K562 (cell line): ENCODE measurements around the gene ZC3H12A. TPM values are rescaled to one million over a fixed set of nuclear protein-coding genes. Genes with fewer than 3 reads are reported as not detected.

Experiments
- CREBBP ChIP-seq: IDR thresholded peaks from one replicate; pipeline ENCODE4 v1.6.1; 2012; ENCODE audit warnings: low read depth, mild to moderate bottlenecking, control low read depth, inconsistent platforms, low read length
- EZH2 ChIP-seq: IDR thresholded peaks from 2 replicates; pipeline ENCODE4 v1.6.1; 2012; ENCODE audit warnings: low read depth, mild to moderate bottlenecking, inconsistent platforms, low read length, borderline replicate concordance
- ILK ChIP-seq: fragments of 450-650 bp; IDR thresholded peaks from 2 replicates; pipeline ENCODE4 v1.6.1; 2016; ENCODE audit warnings: missing genetic modification characterization, low read depth, mild to moderate bottlenecking, missing compliant biosample characterization, moderate library complexity, borderline replicate concordance
- KLF1 ChIP-seq: fragments of 450-650 bp; IDR thresholded peaks from 2 replicates; pipeline ENCODE4 v1.6.1; 2016; ENCODE audit warnings: missing genetic modification characterization, missing compliant biosample characterization
- MYBL2 ChIP-seq, 2 experiments: fragments of 450-650 bp in 1 of 2; sonication (generic) in 1 of 2; formaldehyde crosslinking in 1 of 2; IDR thresholded peaks; 2 replicates each; pipeline versions ENCODE4 v1.6.1 to v1.8.1; 2017 to 2022; ENCODE audit warnings: borderline replicate concordance in 1 of 2, inconsistent platforms in 1 of 2, low read depth in 1 of 2, mild to moderate bottlenecking in 1 of 2, missing genetic modification reagents in 1 of 2, moderate library complexity in 1 of 2
- NFIC ChIP-seq: fragments of 450-650 bp; IDR thresholded peaks from 2 replicates; pipeline ENCODE4 v1.6.1; 2017; ENCODE audit warnings: mild to moderate bottlenecking, inconsistent platforms
- POLR2H ChIP-seq: IDR thresholded peaks from 2 replicates; pipeline ENCODE4 v1.6.1; 2016; ENCODE audit warnings: missing genetic modification characterization, low read depth, mild to moderate bottlenecking, control low read depth, missing compliant biosample characterization, moderate library complexity
- PTRF ChIP-seq: fragments of 450-650 bp; IDR thresholded peaks from 2 replicates; pipeline ENCODE4 v1.6.1; 2016; ENCODE audit warnings: mild to moderate bottlenecking, missing genetic modification characterization, missing compliant biosample characterization
- SFPQ ChIP-seq: fragments of 200-400 bp; formaldehyde crosslinking; IDR thresholded peaks from 2 replicates; pipeline ENCODE4 v1.6.1; 2017; ENCODE audit warnings: mild to moderate bottlenecking, low read depth, low read length, moderate library complexity
- TEAD1 ChIP-seq, 2 experiments: fragments of 450-650 bp in 1 of 2; sonication (generic) in 1 of 2; formaldehyde crosslinking; IDR thresholded peaks; 2 replicates each; pipeline versions ENCODE4 v1.4.0 to v1.8.0; 2020 to 2022; ENCODE audit warnings: mild to moderate bottlenecking in 2 of 2, missing genetic modification reagents in 1 of 2
- TEAD2 ChIP-seq: fragments of 450-650 bp; IDR thresholded peaks from 2 replicates; pipeline ENCODE4 v1.6.1; 2016; ENCODE audit warnings: missing genetic modification characterization, control low read depth, missing compliant biosample characterization
- TFAM ChIP-seq: fragments of 250-450 bp; sonication (Bioruptor Pico); conservative IDR thresholded peaks from 2 replicates; pipeline ENCODE4 v1.5.0; 2021; ENCODE audit warnings: mild to moderate bottlenecking, moderate library complexity
- ZBTB34 ChIP-seq: fragments of 250-450 bp; sonication (Bioruptor Pico); IDR thresholded peaks from 2 replicates; pipeline ENCODE4 v1.8.0; 2021; ENCODE audit warnings: mild to moderate bottlenecking, moderate library complexity
- ZKSCAN3 ChIP-seq: fragments of 250-450 bp; sonication (Bioruptor Pico); IDR thresholded peaks from 2 replicates; pipeline ENCODE4 v1.4.0; 2020
- ZNF121 ChIP-seq: sonication (generic); formaldehyde crosslinking; conservative IDR thresholded peaks from 2 replicates; pipeline ENCODE4 v1.8.0; 2022; ENCODE audit warnings: missing genetic modification reagents
- ZNF316 ChIP-seq: fragments of 450-650 bp; IDR thresholded peaks from 2 replicates; pipeline ENCODE4 v1.6.1; 2016
- ZNF561 ChIP-seq: fragments of 450-650 bp; formaldehyde crosslinking; conservative IDR thresholded peaks from 2 replicates; pipeline ENCODE4 v1.4.0; 2020; ENCODE audit warnings: mild to moderate bottlenecking, moderate library complexity
- ZNF586 ChIP-seq: fragments of 450-650 bp; formaldehyde crosslinking; conservative IDR thresholded peaks from 2 replicates; pipeline ENCODE4 v1.4.0; 2020; ENCODE audit warnings: mild to moderate bottlenecking, moderate library complexity
- ZNF75A ChIP-seq: fragments of 450-650 bp; formaldehyde crosslinking; IDR thresholded peaks from 2 replicates; pipeline ENCODE4 v1.4.0; 2020; ENCODE audit warnings: mild to moderate bottlenecking
- polyA plus RNA-seq, 8 experiments: library from polyadenylated mRNA; depleted of rRNA in 4 of 8; stranded (reverse) in 5 of 8; unstranded in 3 of 8; fragments of >200 nt; fragmentation: Nextera tagmentation in 2 of 8; fragmentation: Illumina TruSeq in 1 of 8; extraction: Ambion mirVana in 2 of 8; extraction: Trizol in 1 of 8; gene quantifications; 2 replicates each; pipeline versions ENCODE4 v1.2.1 to v1.2.3, GENCODE V29; 2011 to 2014; ENCODE audit warnings: inconsistent platforms in 1 of 8, missing spikeins in 1 of 8
- total RNA-seq, 7 experiments: library from RNA; depleted of rRNA in 6 of 7; stranded (reverse); fragments of >200 nt in 6 of 7; fragmentation: Illumina TruSeq in 2 of 7; extraction: Trizol in 2 of 7; gene quantifications; 2 replicates each; pipeline versions ENCODE4 v1.2.1 to v1.2.3, GENCODE V29; 2011 to 2021; ENCODE audit warnings: low replicate concordance in 1 of 7
- TF ChIP-seq, protein P1 (sequence below): IDR thresholded peaks from 3 replicates; pipeline ENCODE4 v1.6.1; 2011; ENCODE audit warnings: borderline replicate concordance, mild to moderate bottlenecking; ENCODE audit not compliant: insufficient read length, insufficient read depth
- TF ChIP-seq, protein P2 (sequence below): fragments of 450-650 bp; formaldehyde crosslinking; IDR thresholded peaks from 2 replicates; pipeline ENCODE4 v1.4.0; 2022; ENCODE audit warnings: missing genetic modification characterization
- TF ChIP-seq, protein P3 (sequence below): fragments of 250-450 bp; sonication (Bioruptor Pico); IDR thresholded peaks from 2 replicates; pipeline ENCODE4 v1.6.1; 2021; ENCODE audit warnings: mild to moderate bottlenecking

Gene ZC3H12A
- total and polyA plus RNA-seq, 9 of the 15 experiments (the other 6 are each of a cell fraction or from before 2014, with no cell fraction given) = 0.14 to 9.4 (median 6.7) TPM

GRCh38 chr1:37474046-37474696 lies at the start of gene ZC3H12A (continued):
- no peak for TF ChIP-seq MYBL2 (IDR thresholded peaks at IDR 0.05; ENCODE audit: low read depth)
- no peak for TF ChIP-seq MYBL2 (CRISPR knock-in tag; IDR thresholded peaks at IDR 0.05; ENCODE audit: borderline replicate concordance)
- TF ChIP-seq ZNF121 (CRISPR knock-in tag) = no peak
- no peak for TF ChIP-seq ZKSCAN3 (CRISPR knock-in tag)
- TF ChIP-seq POLR2H (tag) = no peak; the same call in 1 of the 2 replicates
- TF ChIP-seq ZNF561 (CRISPR knock-in tag) = no peak
- no peak for TF ChIP-seq CREBBP
- TF ChIP-seq, protein P1, sequence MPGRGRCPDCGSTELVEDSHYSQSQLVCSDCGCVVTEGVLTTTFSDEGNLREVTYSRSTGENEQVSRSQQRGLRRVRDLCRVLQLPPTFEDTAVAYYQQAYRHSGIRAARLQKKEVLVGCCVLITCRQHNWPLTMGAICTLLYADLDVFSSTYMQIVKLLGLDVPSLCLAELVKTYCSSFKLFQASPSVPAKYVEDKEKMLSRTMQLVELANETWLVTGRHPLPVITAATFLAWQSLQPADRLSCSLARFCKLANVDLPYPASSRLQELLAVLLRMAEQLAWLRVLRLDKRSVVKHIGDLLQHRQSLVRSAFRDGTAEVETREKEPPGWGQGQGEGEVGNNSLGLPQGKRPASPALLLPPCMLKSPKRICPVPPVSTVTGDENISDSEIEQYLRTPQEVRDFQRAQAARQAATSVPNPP = no peak
- no peak for TF ChIP-seq ZNF316
- no peak for TF ChIP-seq EZH2
- TF ChIP-seq NFIC = peak; percentile 33; the same call in 1 of the 2 replicates
- TF ChIP-seq ILK (tag) = no peak
- no peak for TF ChIP-seq TEAD2
- no peak for TF ChIP-seq PTRF (tag)
- TF ChIP-seq ZNF75A (CRISPR knock-in tag) = no peak
- TF ChIP-seq ZBTB34 (CRISPR knock-in tag) = no peak
- TF ChIP-seq, protein P2, sequence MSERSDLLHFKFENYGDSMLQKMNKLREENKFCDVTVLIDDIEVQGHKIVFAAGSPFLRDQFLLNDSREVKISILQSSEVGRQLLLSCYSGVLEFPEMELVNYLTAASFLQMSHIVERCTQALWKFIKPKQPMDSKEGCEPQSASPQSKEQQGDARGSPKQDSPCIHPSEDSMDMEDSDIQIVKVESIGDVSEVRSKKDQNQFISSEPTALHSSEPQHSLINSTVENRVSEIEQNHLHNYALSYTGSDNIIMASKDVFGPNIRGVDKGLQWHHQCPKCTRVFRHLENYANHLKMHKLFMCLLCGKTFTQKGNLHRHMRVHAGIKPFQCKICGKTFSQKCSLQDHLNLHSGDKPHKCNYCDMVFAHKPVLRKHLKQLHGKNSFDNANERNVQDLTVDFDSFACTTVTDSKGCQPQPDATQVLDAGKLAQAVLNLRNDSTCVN (CRISPR knock-in tag) = no peak
- no peak for TF ChIP-seq SFPQ
- TF ChIP-seq, protein P3, sequence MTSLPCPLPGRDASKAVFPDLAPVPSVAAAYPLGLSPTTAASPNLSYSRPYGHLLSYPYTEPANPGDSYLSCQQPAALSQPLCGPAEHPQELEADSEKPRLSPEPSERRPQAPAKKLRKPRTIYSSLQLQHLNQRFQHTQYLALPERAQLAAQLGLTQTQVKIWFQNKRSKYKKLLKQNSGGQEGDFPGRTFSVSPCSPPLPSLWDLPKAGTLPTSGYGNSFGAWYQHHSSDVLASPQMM = no peak
- TF ChIP-seq TEAD1 (CRISPR knock-in tag; IDR thresholded peaks at IDR 0.05) = no peak
- TF ChIP-seq TFAM (CRISPR knock-in tag) = no peak
- peak; percentile 63; the same call in 1 of the 2 replicates for TF ChIP-seq KLF1
- no peak for TF ChIP-seq ZNF586
